ENCODE data around the gene ANKRD35. TPM values are rescaled to one million over a fixed set of nuclear protein-coding genes. Genes with fewer than 3 reads are reported as not detected.

ANKRD35 gene
- polyA plus RNA-seq, 1 of the 3 experiments (the other 2 are of a cell fraction), result 0.08 TPM

DNA sequence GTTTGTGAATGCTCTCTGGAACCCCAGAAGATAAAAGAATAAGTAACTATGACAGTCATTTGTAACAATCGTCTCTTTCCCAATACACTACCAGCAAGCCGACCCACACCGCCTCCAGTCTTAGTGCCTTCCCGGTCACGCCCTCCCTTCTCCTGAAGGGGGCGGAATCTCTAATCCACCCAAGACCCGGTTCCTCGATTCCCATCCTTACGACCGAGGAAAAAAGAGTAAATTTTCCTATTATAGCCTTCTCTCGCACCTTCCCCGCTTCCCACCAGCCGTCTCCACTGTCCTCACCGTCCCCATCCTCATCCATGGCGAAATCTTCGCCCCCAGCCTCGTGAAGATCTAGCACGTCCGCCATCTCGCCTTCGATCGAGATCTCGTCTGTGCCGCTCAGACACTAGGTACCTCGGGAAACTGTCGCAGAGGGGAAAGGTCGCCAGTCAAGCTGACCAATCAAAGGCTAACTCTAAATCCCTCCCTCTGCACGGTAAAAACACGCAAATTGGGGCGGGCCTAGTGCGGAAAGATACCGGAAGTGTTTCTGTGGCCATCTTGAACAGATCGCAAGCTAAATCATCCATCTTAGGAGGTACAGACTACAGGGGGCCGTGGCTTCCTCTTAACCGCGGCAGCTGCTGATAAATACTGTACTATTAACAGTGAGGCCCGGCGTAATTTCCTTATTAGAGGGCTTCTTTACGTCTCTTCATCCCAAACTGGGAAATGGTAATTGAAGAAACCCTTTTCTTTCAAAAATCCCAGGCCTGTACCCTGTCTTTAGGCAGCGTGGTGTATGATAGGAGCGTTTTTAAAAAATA is 41.6 kb upstream of the ANKRD35 start, which contains the start of gene RBM8A:
Gene RBM8A, minus strand, starts transcription at position 422 of the 824 bp plus-strand sequence. Its CDS starts 58 bp downstream, at position 364.
- Histone ChIP-seq H3K4me2 (peak within 1 kb of the TSS; percentile 87), H3K27ac (ENCODE audit: low read depth in 2 of 2, low read length in 1 of 2) (peak within 1 kb of the TSS; percentile 95 to 96), H3K9ac (peak within 1 kb of the TSS; percentile 99), H3K9me3 (no peaks in the 10 kb centered on the region), H3K4me3 (ENCODE audit: low read depth in 2 of 2, low read length in 1 of 2) (peak within 1 kb of the TSS; percentile 80 to 82), H3K4me1 (ENCODE audit: control insufficient read depth in 1 of 2, insufficient read depth in 2 of 2, low read depth in 1 of 2, low read length in 1 of 2) (peaks cover 7% of the 10 kb centered on the region in 2 experiments), H3K36me3 (replicated peaks in 1 of 2; ENCODE audit: control insufficient read depth in 1 of 2, insufficient read depth in 2 of 2, low read length in 1 of 2) (peaks cover 17 to 26% of the 10 kb centered on the region in 2 experiments), H2AFZ (ENCODE audit: low read depth) (peak within 1 kb of the TSS; percentile 80), H4K20me1 (ENCODE audit: insufficient read depth) (no peaks in the 10 kb centered on the region), H3F3A (replicated peaks; ENCODE audit: insufficient read depth) (peaks cover 45% of the 10 kb centered on the region), H3K9me2 (no peaks in the 10 kb centered on the region), H3K27me3 (ENCODE audit: insufficient read depth) (no peaks in the 10 kb centered on the region), H3K79me2 (ENCODE audit: insufficient read depth) (peaks cover 24% of the 10 kb centered on the region)
- ChIA-PET POLR2A (interaction anchor here (0.6 to 2.3 kb wide), 16 partner anchors 9 to 125 kb away, joined by 3 to 34 read pairs (median 4); partner anchors contain the start of genes ANKRD34A, LIX1L, NUDT17 and PEX11B), CTCF (interaction anchor here (0.7 to 3.4 kb wide), 23 partner anchors 9 to 125 kb away, joined by 3 to 11 read pairs (median 5); partner anchors contain the start of genes ANKRD34A, ITGA10, NUDT17 and PEX11B)
- 1% methylated on average over 41 of the region's 41 CpGs for WGBS (ENCODE audit: low lambda C conversion rate)
- DNase-seq, result peak; percentile 83
- TF ChIP-seq ELF1 (IDR thresholded peaks at IDR 0.05) (peak; percentile 89), MEF2A (IDR thresholded peaks at IDR 0.05; ENCODE audit: borderline replicate concordance, low read depth) (no peak), TEAD4 (IDR thresholded peaks at IDR 0.05; ENCODE audit: borderline replicate concordance, insufficient read depth) (0 out of 2 replicates have a peak, but pooled peaks have one; percentile 52), RCOR1 (IDR thresholded peaks at IDR 0.05; ENCODE audit: low read length) (no peak), POLR2AphosphoS5 (IDR thresholded peaks at IDR 0.05; ENCODE audit: low read depth, low read length) (peak; percentile 97), EP300 (IDR thresholded peaks at IDR 0.05; ENCODE audit: borderline replicate concordance in 1 of 2, low read depth in 1 of 2, low read length in 1 of 2) (0 out of 4 replicates have a peak, but pooled peaks of 1 of the 2 experiments have one; percentile 1), FOSL2 (IDR thresholded peaks at IDR 0.05; ENCODE audit: borderline replicate concordance, low read depth) (no peak), MAX (IDR thresholded peaks at IDR 0.05; ENCODE audit: low read depth) (peak; percentile 55), CHD2 (IDR thresholded peaks at IDR 0.05; ENCODE audit: low read length, partially characterized antibody) (peak; percentile 94), EZH2phosphoT487 (IDR thresholded peaks at IDR 0.05; ENCODE audit: borderline replicate concordance, low read depth) (no peak), RAD21 (IDR thresholded peaks at IDR 0.05; ENCODE audit: low read length) (peak; percentile 23; the same call in 1 of the 2 replicates), PBX3 (IDR thresholded peaks at IDR 0.05) (0 out of 2 replicates have a peak, but pooled peaks have one; percentile 5), RFX5 (IDR thresholded peaks at IDR 0.05; ENCODE audit: low read length) (no peak), JUND (IDR thresholded peaks at IDR 0.05) (no peak), GATA2 (CRISPR knock-in tag; IDR thresholded peaks at IDR 0.05) (peak; percentile 82), ZBTB33 (IDR thresholded peaks at IDR 0.05; ENCODE audit: borderline replicate concordance, low read depth) (peak; percentile 87), NRF1 (IDR thresholded peaks at IDR 0.05; ENCODE audit: low read depth, low read length) (no peak), FOXJ3 (CRISPR knock-in tag; IDR thresholded peaks at IDR 0.05) (no peak), FOXM1 (IDR thresholded peaks at IDR 0.05; ENCODE audit: low read depth) (no peak)
- TF ChIP-seq, protein P1, sequence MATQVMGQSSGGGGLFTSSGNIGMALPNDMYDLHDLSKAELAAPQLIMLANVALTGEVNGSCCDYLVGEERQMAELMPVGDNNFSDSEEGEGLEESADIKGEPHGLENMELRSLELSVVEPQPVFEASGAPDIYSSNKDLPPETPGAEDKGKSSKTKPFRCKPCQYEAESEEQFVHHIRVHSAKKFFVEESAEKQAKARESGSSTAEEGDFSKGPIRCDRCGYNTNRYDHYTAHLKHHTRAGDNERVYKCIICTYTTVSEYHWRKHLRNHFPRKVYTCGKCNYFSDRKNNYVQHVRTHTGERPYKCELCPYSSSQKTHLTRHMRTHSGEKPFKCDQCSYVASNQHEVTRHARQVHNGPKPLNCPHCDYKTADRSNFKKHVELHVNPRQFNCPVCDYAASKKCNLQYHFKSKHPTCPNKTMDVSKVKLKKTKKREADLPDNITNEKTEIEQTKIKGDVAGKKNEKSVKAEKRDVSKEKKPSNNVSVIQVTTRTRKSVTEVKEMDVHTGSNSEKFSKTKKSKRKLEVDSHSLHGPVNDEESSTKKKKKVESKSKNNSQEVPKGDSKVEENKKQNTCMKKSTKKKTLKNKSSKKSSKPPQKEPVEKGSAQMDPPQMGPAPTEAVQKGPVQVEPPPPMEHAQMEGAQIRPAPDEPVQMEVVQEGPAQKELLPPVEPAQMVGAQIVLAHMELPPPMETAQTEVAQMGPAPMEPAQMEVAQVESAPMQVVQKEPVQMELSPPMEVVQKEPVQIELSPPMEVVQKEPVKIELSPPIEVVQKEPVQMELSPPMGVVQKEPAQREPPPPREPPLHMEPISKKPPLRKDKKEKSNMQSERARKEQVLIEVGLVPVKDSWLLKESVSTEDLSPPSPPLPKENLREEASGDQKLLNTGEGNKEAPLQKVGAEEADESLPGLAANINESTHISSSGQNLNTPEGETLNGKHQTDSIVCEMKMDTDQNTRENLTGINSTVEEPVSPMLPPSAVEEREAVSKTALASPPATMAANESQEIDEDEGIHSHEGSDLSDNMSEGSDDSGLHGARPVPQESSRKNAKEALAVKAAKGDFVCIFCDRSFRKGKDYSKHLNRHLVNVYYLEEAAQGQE (IDR thresholded peaks at IDR 0.05; ENCODE audit: low read depth, low read length), result no peak
- TF ChIP-seq, protein P2, sequence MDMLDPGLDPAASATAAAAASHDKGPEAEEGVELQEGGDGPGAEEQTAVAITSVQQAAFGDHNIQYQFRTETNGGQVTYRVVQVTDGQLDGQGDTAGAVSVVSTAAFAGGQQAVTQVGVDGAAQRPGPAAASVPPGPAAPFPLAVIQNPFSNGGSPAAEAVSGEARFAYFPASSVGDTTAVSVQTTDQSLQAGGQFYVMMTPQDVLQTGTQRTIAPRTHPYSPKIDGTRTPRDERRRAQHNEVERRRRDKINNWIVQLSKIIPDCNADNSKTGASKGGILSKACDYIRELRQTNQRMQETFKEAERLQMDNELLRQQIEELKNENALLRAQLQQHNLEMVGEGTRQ (IDR thresholded peaks at IDR 0.05; ENCODE audit: borderline replicate concordance, low read depth, low read length), result no peak
- TF ChIP-seq, protein P3, sequence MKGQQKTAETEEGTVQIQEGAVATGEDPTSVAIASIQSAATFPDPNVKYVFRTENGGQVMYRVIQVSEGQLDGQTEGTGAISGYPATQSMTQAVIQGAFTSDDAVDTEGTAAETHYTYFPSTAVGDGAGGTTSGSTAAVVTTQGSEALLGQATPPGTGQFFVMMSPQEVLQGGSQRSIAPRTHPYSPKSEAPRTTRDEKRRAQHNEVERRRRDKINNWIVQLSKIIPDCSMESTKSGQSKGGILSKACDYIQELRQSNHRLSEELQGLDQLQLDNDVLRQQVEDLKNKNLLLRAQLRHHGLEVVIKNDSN (IDR thresholded peaks at IDR 0.05; ENCODE audit: borderline replicate concordance, low read depth), result no peak
